ENCODE measurements around the gene LMO2.

- no peak for TF ChIP-seq EZH2 (IDR thresholded peaks at IDR 0.05; ENCODE audit: borderline replicate concordance, insufficient read depth, low read depth, low read length, poor library complexity, severe bottlenecking)
- TF ChIP-seq, protein P1, sequence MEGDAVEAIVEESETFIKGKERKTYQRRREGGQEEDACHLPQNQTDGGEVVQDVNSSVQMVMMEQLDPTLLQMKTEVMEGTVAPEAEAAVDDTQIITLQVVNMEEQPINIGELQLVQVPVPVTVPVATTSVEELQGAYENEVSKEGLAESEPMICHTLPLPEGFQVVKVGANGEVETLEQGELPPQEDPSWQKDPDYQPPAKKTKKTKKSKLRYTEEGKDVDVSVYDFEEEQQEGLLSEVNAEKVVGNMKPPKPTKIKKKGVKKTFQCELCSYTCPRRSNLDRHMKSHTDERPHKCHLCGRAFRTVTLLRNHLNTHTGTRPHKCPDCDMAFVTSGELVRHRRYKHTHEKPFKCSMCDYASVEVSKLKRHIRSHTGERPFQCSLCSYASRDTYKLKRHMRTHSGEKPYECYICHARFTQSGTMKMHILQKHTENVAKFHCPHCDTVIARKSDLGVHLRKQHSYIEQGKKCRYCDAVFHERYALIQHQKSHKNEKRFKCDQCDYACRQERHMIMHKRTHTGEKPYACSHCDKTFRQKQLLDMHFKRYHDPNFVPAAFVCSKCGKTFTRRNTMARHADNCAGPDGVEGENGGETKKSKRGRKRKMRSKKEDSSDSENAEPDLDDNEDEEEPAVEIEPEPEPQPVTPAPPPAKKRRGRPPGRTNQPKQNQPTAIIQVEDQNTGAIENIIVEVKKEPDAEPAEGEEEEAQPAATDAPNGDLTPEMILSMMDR (IDR thresholded peaks at IDR 0.05) = no peak
Measured at GRCh38 chr11:33931067-33931466, 39.2 kb upstream of the LMO2 start.
